ENCODE measurements around the gene MPHOSPH8.

MPHOSPH8 gene

DNA sequence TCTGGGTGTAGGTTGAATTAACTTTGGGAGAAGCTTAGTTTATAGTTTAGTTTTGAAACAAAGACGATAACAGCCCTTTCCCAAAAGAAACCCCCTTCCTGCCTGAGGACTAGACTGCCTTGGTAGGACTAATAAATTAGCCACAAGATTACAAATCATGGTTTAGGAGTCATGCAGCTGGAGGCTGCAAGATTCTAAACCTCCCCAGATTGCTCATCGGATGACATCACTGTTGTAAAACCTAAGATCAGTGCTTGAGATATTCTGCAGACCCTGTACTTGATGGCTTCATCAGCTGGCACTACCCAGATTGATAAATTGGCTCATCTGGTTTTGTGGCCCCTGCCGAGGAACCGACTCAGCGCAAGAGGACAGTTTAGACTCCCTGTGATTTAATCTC lies 35.9 kb upstream of the MPHOSPH8 start:
- Histone ChIP-seq H3K9me3 (ENCODE audit: control insufficient read depth in 1 of 2, low read length in 2 of 2) (no peaks in the 10 kb centered on the region), H3K27me3 (ENCODE audit: control insufficient read depth in 1 of 2, insufficient read depth in 2 of 2, low read length in 2 of 2) (peaks cover 0 to 4% of the 10 kb centered on the region in 2 donors), H3K4me3 (ENCODE audit: low read depth in 1 of 2, low read length in 2 of 2) (no peak overlapping the region), H3K36me3 (ENCODE audit: control insufficient read depth in 1 of 2, insufficient read depth in 2 of 2, low read length in 2 of 2) (no peaks in the 10 kb centered on the region), H3K4me1 (ENCODE audit: control insufficient read depth in 1 of 2, insufficient read depth in 2 of 2, low read length in 2 of 2) (no peaks in the 10 kb centered on the region), H3K27ac (ENCODE audit: low read depth, low read length) (no peak overlapping the region), H3K9ac (ENCODE audit: low read depth in 1 of 2, low read length in 2 of 2) (no peak overlapping the region)

DNA sequence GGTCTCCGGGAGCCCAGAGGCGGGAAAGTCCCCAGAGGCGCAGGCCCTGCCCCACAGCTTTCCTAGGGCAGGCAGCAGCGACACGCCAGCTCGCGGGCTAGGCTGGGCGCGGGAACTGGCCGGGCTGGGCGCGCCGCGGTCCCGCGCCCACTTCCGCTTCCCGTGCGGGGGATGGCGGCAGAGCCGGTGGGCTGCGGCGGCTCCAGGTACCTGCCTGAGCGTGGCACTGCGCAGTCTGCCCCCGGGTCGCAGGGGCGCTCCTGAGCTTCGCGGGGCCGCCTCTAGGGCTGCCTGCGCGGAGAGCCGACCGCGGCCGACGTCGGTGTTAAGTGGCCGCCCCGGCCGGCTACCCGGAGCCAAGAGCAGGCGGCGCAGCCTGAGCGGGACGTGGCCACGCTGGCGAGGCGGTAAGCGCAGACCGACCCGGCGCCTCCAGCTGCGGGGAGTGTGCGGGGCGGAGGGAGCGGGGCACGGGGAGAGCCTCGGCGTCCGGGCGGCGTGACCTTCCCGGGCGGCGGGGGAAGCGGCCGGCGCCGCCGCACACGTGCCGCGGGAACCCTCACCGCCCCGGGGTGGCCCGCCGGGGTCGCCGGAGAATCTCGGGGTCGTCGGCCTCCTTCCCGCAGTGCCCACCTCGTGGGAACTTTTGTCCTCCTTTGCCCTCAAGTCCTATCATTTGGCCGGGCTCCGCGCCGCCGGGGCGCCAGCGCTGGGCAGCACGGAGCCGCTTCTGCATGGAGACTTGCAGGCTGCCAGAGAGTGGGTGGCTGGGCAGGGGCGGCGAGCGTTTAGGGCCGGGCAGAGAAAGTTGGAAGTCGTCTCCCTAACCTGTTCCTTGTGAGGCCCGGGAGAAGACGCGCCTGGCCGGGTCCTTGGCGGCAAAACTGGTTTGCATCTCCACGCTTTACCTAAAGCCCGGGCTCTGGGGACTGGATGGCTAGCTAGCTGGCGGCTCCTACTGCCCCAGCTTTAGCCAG lies 31.4 kb upstream of the MPHOSPH8 start:
- Histone ChIP-seq H3K27me3 (ENCODE audit: control insufficient read depth in 1 of 2, insufficient read depth in 2 of 2, low read length in 2 of 2) (peaks cover 0 to 9% of the 10 kb centered on the region in 2 donors), H3K4me3 (ENCODE audit: low read depth in 1 of 2, low read length in 2 of 2) (peak overlapping the region; percentile 62 to 70), H3K4me1 (ENCODE audit: control insufficient read depth in 1 of 2, insufficient read depth in 2 of 2, low read length in 2 of 2) (no peaks in the 10 kb centered on the region), H3K36me3 (ENCODE audit: control insufficient read depth in 1 of 2, insufficient read depth in 2 of 2, low read length in 2 of 2) (no peaks in the 10 kb centered on the region), H3K9ac (ENCODE audit: low read depth in 1 of 2, low read length in 2 of 2) (peak overlapping the region in 1 of 2 donors; percentile 43), H3K9me3 (ENCODE audit: control insufficient read depth in 1 of 2, low read length in 2 of 2) (peaks cover 6 to 7% of the 10 kb centered on the region in 2 donors), H3K27ac (ENCODE audit: low read depth, low read length) (no peak overlapping the region)

DNA sequence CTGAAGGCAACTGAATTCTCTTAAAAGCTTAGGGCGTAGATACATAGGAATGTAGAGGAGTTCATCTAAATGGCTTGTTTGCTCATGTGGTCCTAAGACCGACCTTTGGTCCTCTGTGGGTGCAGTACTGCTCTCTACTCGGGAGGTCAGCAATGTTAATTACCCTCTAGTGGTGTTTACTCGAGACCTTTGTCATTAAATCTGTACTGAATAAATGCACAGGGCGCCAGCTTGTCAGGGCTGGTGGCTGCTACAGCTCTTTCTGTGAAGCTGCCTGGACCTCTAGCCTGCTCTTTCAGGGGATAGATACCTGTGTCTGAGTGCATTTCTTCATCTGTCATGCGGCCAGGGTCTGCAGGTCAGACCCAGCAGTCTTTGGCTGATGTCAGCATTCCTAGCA lies 29.2 kb upstream of the MPHOSPH8 start:
- Histone ChIP-seq H3K27me3 (ENCODE audit: control insufficient read depth in 1 of 2, insufficient read depth in 2 of 2, low read length in 2 of 2) (peaks cover 0 to 9% of the 10 kb centered on the region in 2 donors), H3K27ac (ENCODE audit: low read depth, low read length) (no peak overlapping the region), H3K9ac (ENCODE audit: low read depth in 1 of 2, low read length in 2 of 2) (no peak overlapping the region), H3K36me3 (ENCODE audit: control insufficient read depth in 1 of 2, insufficient read depth in 2 of 2, low read length in 2 of 2) (no peaks in the 10 kb centered on the region), H3K9me3 (ENCODE audit: control insufficient read depth in 1 of 2, low read length in 2 of 2) (peaks cover 6 to 7% of the 10 kb centered on the region in 2 donors), H3K4me3 (ENCODE audit: low read depth in 1 of 2, low read length in 2 of 2) (no peak overlapping the region), H3K4me1 (ENCODE audit: control insufficient read depth in 1 of 2, insufficient read depth in 2 of 2, low read length in 2 of 2) (no peaks in the 10 kb centered on the region)

DNA sequence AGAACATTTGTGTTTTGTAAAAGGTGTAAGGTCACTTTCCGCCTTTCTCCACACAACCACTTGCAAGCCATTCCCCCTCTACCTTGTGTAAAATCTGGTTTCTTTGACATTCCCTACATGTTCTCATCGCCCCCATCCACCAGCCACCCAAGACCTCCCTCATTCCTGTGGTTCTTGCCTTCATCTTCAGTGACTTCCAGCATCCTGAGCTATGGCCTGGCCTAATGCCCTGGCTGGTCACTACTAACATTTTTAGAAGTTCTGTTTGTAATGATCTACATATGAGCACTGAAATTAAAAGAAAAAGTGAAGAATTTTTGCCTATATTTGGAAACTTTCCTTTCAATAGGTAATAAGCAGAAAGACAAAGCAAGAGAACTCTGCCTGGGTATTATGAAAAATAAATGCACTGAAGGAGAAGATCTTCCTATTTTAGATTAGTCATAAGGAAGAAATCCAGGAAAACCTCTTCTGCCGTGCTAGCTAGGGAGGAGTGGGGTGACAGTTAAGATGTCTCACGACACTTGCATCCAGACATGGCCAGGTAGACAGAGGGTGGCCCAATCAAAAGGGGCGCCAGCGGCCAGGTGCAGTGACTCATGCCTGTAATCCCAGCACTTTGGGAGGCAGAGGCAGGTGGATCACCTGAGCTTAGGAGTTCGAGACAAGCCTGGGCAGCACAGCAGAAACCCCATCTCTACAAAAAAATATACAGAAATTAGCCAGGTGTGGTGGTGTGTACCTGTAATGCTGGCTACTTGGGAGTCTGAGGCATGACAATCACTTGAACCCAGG lies 28.1 kb upstream of the MPHOSPH8 start:
- peaks cover 0 to 9% of the 10 kb centered on the region in 2 donors for H3K27me3 ChIP-seq (ENCODE audit: control insufficient read depth in 1 of 2, insufficient read depth in 2 of 2, low read length in 2 of 2)
- H3K36me3 ChIP-seq (ENCODE audit: control insufficient read depth in 1 of 2, insufficient read depth in 2 of 2, low read length in 2 of 2) = no peaks in the 10 kb centered on the region
- peaks cover 6 to 7% of the 10 kb centered on the region in 2 donors for H3K9me3 ChIP-seq (ENCODE audit: control insufficient read depth in 1 of 2, low read length in 2 of 2)
- no peak overlapping the region for H3K4me3 ChIP-seq (ENCODE audit: low read depth in 1 of 2, low read length in 2 of 2)
- no peaks in the 10 kb centered on the region for H3K4me1 ChIP-seq (ENCODE audit: control insufficient read depth in 1 of 2, insufficient read depth in 2 of 2, low read length in 2 of 2)
- no peak overlapping the region for H3K27ac ChIP-seq (ENCODE audit: low read depth, low read length)
- H3K9ac ChIP-seq (ENCODE audit: low read depth in 1 of 2, low read length in 2 of 2) = no peak overlapping the region

DNA sequence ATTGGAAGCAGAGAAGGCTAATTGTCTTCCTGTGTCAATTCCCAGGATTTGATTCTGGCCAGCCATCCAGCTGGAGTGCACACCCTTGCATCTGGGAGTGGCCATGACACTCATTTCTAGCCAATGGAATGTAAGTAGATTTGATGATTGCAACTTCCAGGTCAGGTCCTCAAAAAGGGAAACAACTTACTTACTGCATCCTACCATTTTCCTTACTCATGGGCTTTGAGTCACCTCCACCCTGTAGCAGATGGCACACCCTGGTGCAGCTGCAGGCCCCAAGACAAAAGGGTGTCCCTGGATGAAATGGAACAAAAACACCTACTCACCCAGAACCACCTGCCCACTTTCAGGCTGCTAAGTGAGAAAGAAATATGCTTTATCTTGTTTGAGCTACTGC lies 27.3 kb upstream of the MPHOSPH8 start:
- H3K9ac ChIP-seq (ENCODE audit: low read depth in 1 of 2, low read length in 2 of 2) = no peak overlapping the region
- no peak overlapping the region for H3K27ac ChIP-seq (ENCODE audit: low read depth, low read length)
- no peaks in the 10 kb centered on the region for H3K36me3 ChIP-seq (ENCODE audit: control insufficient read depth in 1 of 2, insufficient read depth in 2 of 2, low read length in 2 of 2)
- H3K4me3 ChIP-seq (ENCODE audit: low read depth in 1 of 2, low read length in 2 of 2) = no peak overlapping the region
- H3K9me3 ChIP-seq (ENCODE audit: control insufficient read depth in 1 of 2, low read length in 2 of 2) = peaks cover 6 to 7% of the 10 kb centered on the region in 2 donors
- peaks cover 0 to 9% of the 10 kb centered on the region in 2 donors for H3K27me3 ChIP-seq (ENCODE audit: control insufficient read depth in 1 of 2, insufficient read depth in 2 of 2, low read length in 2 of 2)
- no peaks in the 10 kb centered on the region for H3K4me1 ChIP-seq (ENCODE audit: control insufficient read depth in 1 of 2, insufficient read depth in 2 of 2, low read length in 2 of 2)

DNA sequence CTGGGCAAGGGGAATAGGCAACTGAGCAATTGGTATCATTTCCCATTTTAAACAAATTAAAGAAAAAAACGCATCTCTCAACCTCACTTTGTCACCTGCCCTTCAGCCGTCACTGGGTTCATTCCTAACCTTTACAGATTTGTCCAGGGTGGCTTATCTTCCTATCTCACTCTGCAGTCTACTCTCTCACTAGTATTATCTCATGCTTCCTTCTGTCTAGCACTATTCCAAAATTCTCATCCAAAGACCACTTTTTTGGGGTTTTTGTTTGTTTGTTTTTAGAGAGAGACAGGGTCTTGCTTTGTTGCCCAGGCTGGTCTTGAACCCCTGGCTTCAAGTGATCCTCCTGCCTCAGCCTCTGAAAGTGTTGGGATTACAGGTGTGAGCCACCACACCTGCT lies 26.7 kb upstream of the MPHOSPH8 start:
- H3K27ac ChIP-seq (ENCODE audit: low read depth, low read length) = no peak overlapping the region
- peaks cover 6 to 7% of the 10 kb centered on the region in 2 donors for H3K9me3 ChIP-seq (ENCODE audit: control insufficient read depth in 1 of 2, low read length in 2 of 2)
- no peak overlapping the region for H3K4me3 ChIP-seq (ENCODE audit: low read depth in 1 of 2, low read length in 2 of 2)
- no peaks in the 10 kb centered on the region for H3K4me1 ChIP-seq (ENCODE audit: control insufficient read depth in 1 of 2, insufficient read depth in 2 of 2, low read length in 2 of 2)
- H3K9ac ChIP-seq (ENCODE audit: low read depth in 1 of 2, low read length in 2 of 2) = no peak overlapping the region
- peaks cover 0 to 9% of the 10 kb centered on the region in 2 donors for H3K27me3 ChIP-seq (ENCODE audit: control insufficient read depth in 1 of 2, insufficient read depth in 2 of 2, low read length in 2 of 2)
- no peaks in the 10 kb centered on the region for H3K36me3 ChIP-seq (ENCODE audit: control insufficient read depth in 1 of 2, insufficient read depth in 2 of 2, low read length in 2 of 2)

DNA sequence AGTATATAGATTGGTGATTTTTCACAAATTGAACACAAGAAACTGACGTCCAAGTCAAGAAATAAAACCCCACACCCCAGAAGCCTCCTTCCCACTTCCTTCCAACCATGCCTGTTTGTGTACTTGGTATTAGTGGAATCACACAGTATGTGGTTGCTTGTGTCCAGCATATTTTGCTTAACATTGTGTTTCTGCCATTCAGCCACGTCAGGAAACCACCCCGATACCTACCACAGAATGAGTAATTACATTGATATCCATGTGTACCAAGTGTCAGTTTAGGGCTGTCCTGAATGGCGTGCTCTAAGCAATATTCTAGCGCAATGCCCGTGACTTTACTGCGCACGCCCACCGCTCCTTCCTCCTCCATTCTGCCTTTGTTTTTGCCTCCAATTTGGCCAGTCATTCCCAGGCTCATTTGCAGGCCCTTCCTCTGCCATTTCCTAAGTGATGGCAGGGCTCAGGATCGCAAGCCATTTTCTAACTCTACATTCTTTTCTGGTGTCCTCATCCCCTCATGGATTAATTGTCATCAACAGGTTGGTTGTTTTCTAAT lies 25.9 kb upstream of the MPHOSPH8 start:
- Histone ChIP-seq H3K9me3 (ENCODE audit: control insufficient read depth in 1 of 2, low read length in 2 of 2) (peaks cover 6 to 7% of the 10 kb centered on the region in 2 donors), H3K36me3 (ENCODE audit: control insufficient read depth in 1 of 2, insufficient read depth in 2 of 2, low read length in 2 of 2) (no peaks in the 10 kb centered on the region), H3K4me3 (ENCODE audit: low read depth in 1 of 2, low read length in 2 of 2) (no peak overlapping the region), H3K4me1 (ENCODE audit: control insufficient read depth in 1 of 2, insufficient read depth in 2 of 2, low read length in 2 of 2) (no peaks in the 10 kb centered on the region), H3K27ac (ENCODE audit: low read depth, low read length) (no peak overlapping the region), H3K27me3 (ENCODE audit: control insufficient read depth in 1 of 2, insufficient read depth in 2 of 2, low read length in 2 of 2) (peaks cover 0 to 4% of the 10 kb centered on the region in 2 donors), H3K9ac (ENCODE audit: low read depth in 1 of 2, low read length in 2 of 2) (no peak overlapping the region)

DNA sequence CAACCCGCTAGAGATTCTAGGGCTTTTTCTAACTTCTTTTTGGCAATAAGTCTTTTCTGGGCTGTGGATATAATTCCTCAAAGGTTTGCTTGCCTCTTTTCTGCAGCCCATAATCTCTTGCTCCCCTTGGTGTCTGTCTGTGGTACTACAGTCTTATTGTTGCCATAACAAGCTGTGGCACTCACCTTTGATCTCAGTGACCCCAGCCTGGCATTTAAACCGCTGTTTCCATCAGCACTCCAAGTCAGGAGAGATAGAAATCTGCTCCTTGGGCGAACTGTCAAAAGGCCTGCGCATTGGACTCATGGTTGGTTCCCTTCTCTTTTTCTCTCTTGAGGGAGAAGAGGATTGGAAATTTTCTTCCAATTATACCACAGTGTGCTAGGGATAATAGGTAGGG lies 14.5 kb upstream of the MPHOSPH8 start:
- H3K4me3 ChIP-seq (ENCODE audit: low read depth in 1 of 2, low read length in 2 of 2) = no peak overlapping the region
- H3K4me1 ChIP-seq (ENCODE audit: control insufficient read depth in 1 of 2, insufficient read depth in 2 of 2, low read length in 2 of 2) = no peaks in the 10 kb centered on the region
- H3K9ac ChIP-seq (ENCODE audit: low read depth in 1 of 2, low read length in 2 of 2) = no peak overlapping the region
- no peaks in the 10 kb centered on the region for H3K9me3 ChIP-seq (ENCODE audit: control insufficient read depth in 1 of 2, low read length in 2 of 2)
- no peaks in the 10 kb centered on the region for H3K27me3 ChIP-seq (ENCODE audit: control insufficient read depth in 1 of 2, insufficient read depth in 2 of 2, low read length in 2 of 2)
- H3K27ac ChIP-seq (ENCODE audit: low read depth, low read length) = no peak overlapping the region
- no peaks in the 10 kb centered on the region for H3K36me3 ChIP-seq (ENCODE audit: control insufficient read depth in 1 of 2, insufficient read depth in 2 of 2, low read length in 2 of 2)

DNA sequence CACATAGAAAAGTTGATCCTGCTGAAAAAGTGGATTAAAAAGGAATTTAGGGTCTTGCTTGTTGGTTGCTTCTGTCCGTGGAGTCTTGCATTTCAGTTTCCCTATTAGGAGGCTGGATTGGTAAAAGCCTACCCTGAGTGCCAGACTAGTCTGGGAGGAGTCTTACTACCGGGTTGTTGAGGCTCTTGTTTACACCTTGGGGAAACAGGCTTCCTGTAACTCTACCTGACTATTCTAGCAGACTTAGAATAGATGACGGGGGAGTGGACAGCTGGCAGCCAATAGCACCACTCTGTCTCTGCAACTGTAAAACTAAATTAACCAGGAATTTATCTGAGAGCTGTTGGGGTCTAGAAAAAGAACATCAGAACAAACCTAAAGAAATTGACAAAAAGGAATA lies 11.3 kb upstream of the MPHOSPH8 start:
- no peak overlapping the region for H3K27ac ChIP-seq (ENCODE audit: low read depth, low read length)
- H3K27me3 ChIP-seq (ENCODE audit: control insufficient read depth in 1 of 2, insufficient read depth in 2 of 2, low read length in 2 of 2) = no peaks in the 10 kb centered on the region
- H3K4me3 ChIP-seq (ENCODE audit: low read depth in 1 of 2, low read length in 2 of 2) = no peak overlapping the region
- no peaks in the 10 kb centered on the region for H3K9me3 ChIP-seq (ENCODE audit: control insufficient read depth in 1 of 2, low read length in 2 of 2)
- H3K36me3 ChIP-seq (ENCODE audit: control insufficient read depth in 1 of 2, insufficient read depth in 2 of 2, low read length in 2 of 2) = no peaks in the 10 kb centered on the region
- no peak overlapping the region for H3K9ac ChIP-seq (ENCODE audit: low read depth in 1 of 2, low read length in 2 of 2)
- H3K4me1 ChIP-seq (ENCODE audit: control insufficient read depth in 1 of 2, insufficient read depth in 2 of 2, low read length in 2 of 2) = no peaks in the 10 kb centered on the region

DNA sequence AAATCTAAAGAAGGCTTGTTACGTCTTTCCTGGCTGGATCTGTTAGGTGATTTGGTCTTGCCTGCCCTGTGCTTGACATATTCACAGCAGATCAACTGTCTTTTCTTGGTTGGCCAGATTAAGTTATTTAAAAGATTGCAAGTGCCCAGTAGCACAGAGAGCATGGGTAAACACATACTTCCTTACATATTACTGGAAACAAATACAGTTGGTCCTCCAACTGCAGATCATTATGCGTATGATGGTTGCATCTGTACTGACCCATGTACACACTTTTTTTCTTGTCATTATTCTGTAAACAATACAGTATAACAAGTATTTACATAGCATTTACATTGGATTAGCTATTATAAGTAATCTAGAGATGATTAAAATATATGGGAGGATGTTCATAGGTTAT lies 9.2 kb upstream of the MPHOSPH8 start:
- Histone ChIP-seq H3K27ac (ENCODE audit: low read depth, low read length) (no peak overlapping the region), H3K27me3 (ENCODE audit: control insufficient read depth in 1 of 2, insufficient read depth in 2 of 2, low read length in 2 of 2) (no peaks in the 10 kb centered on the region), H3K9ac (ENCODE audit: low read depth in 1 of 2, low read length in 2 of 2) (no peak overlapping the region), H3K36me3 (ENCODE audit: control insufficient read depth in 1 of 2, insufficient read depth in 2 of 2, low read length in 2 of 2) (no peaks in the 10 kb centered on the region), H3K4me3 (ENCODE audit: low read depth in 1 of 2, low read length in 2 of 2) (no peak overlapping the region), H3K9me3 (ENCODE audit: control insufficient read depth in 1 of 2, low read length in 2 of 2) (no peaks in the 10 kb centered on the region), H3K4me1 (ENCODE audit: control insufficient read depth in 1 of 2, insufficient read depth in 2 of 2, low read length in 2 of 2) (no peaks in the 10 kb centered on the region)

Data from duodenal mucosa (tissue), 2 donors.